HepG2 (cell line): Measurements from ENCODE around the gene GDE1. TPM values are rescaled to one million over a fixed set of nuclear protein-coding genes. Genes with fewer than 3 reads are reported as not detected.

Source experiments
- KMT2B ChIP-seq: IDR thresholded peaks from 2 replicates; pipeline ENCODE4 v1.6.1; 2016; ENCODE audit warnings: missing genetic modification reagents, missing compliant biosample characterization
- ONECUT2 ChIP-seq: sonication (generic); formaldehyde crosslinking; IDR thresholded peaks from 2 replicates; pipeline ENCODE4 v1.4.0; 2020; ENCODE audit warnings: missing genetic modification reagents
- PHB2 ChIP-seq: fragments of 450-650 bp; IDR thresholded peaks from 2 replicates; pipeline ENCODE4 v1.6.1; 2018; ENCODE audit not compliant: partially characterized antibody
- POGZ ChIP-seq: sonication (generic); formaldehyde crosslinking; IDR thresholded peaks from 2 replicates; pipeline ENCODE4 v1.4.0; 2020; ENCODE audit warnings: mild to moderate bottlenecking, missing genetic modification reagents
- RARA ChIP-seq: IDR thresholded peaks from 2 replicates; pipeline ENCODE4 v1.6.1; 2016; ENCODE audit warnings: missing genetic modification reagents, missing compliant biosample characterization
- ZFP36L2 ChIP-seq: sonication (generic); formaldehyde crosslinking; IDR thresholded peaks from 2 replicates; pipeline ENCODE4 v1.4.0; 2020; ENCODE audit warnings: missing genetic modification reagents
- ZNF33A ChIP-seq: sonication (generic); formaldehyde crosslinking; IDR thresholded peaks from 2 replicates; pipeline ENCODE4 v1.5.1; 2020; ENCODE audit warnings: missing genetic modification reagents, mild to moderate bottlenecking, moderate library complexity, borderline replicate concordance
- ZNF550 ChIP-seq: sonication (generic); formaldehyde crosslinking; IDR thresholded peaks from 2 replicates; pipeline ENCODE4 v1.4.0; 2020; ENCODE audit warnings: mild to moderate bottlenecking, missing genetic modification reagents, borderline replicate concordance
- ZNF672 ChIP-seq: sonication (generic); formaldehyde crosslinking; IDR thresholded peaks from 2 replicates; pipeline ENCODE4 v1.8.1; 2022; ENCODE audit warnings: missing genetic modification reagents
- polyA plus RNA-seq, 8 experiments: library from polyadenylated mRNA; depleted of rRNA in 3 of 8; stranded (reverse) in 7 of 8; unstranded in 1 of 8; fragments of >200 nt; fragmentation: Illumina TruSeq in 4 of 8; extraction: Trizol in 4 of 8; gene quantifications; 2 replicates each; pipeline versions ENCODE4 v1.2.1 to v1.2.3, GENCODE V29; 2011 to 2016; ENCODE audit warnings: low read depth in 4 of 8, missing spikeins in 1 of 8, mixed read lengths in 1 of 8; ENCODE audit not compliant: insufficient read depth in 1 of 8
- total RNA-seq, 5 experiments: library from RNA; depleted of rRNA; stranded (reverse); fragments of >200 nt; fragmentation: Illumina TruSeq; extraction: Trizol; gene quantifications; 2 replicates each; pipeline ENCODE4 v1.2.3, GENCODE V29; 2016; ENCODE audit warnings: low read depth in 1 of 5
- TF ChIP-seq, protein P1 (sequence below): sonication (generic); formaldehyde crosslinking; IDR thresholded peaks from 2 replicates; pipeline ENCODE4 v1.4.0; 2020; ENCODE audit warnings: missing genetic modification reagents
- TF ChIP-seq, protein P2 (sequence below): sonication (generic); formaldehyde crosslinking; IDR thresholded peaks from 2 replicates; pipeline ENCODE4 v1.8.1; 2023; ENCODE audit warnings: missing genetic modification reagents, mild to moderate bottlenecking, borderline replicate concordance
- TF ChIP-seq, protein P3 (sequence below): sonication (generic); formaldehyde crosslinking; conservative IDR thresholded peaks from 2 replicates; pipeline ENCODE4 v1.8.1; 2023; ENCODE audit warnings: missing genetic modification reagents
- TF ChIP-seq, protein P4 (sequence below): sonication (generic); formaldehyde crosslinking; IDR thresholded peaks from 2 replicates; pipeline ENCODE4 v1.5.0; 2020; ENCODE audit warnings: missing genetic modification reagents
- TF ChIP-seq, protein P5 (sequence below): sonication (generic); formaldehyde crosslinking; IDR thresholded peaks from 2 replicates; pipeline ENCODE4 v1.5.0; 2020; ENCODE audit warnings: mild to moderate bottlenecking, low read depth, missing genetic modification reagents, borderline replicate concordance
- TF ChIP-seq, protein P6 (sequence below): sonication (generic); formaldehyde crosslinking; IDR thresholded peaks from 2 replicates; pipeline ENCODE4 v1.5.0; 2020; ENCODE audit warnings: missing genetic modification reagents, mild to moderate bottlenecking, borderline replicate concordance
- TF ChIP-seq, protein P7 (sequence below): sonication (generic); formaldehyde crosslinking; IDR thresholded peaks from 2 replicates; pipeline ENCODE4 v1.5.0; 2020; ENCODE audit warnings: mild to moderate bottlenecking, missing genetic modification reagents
- TF ChIP-seq, protein P8 (sequence below): IDR thresholded peaks from 2 replicates; pipeline ENCODE4 v1.6.1; 2018; ENCODE audit warnings: missing genetic modification reagents, mild to moderate bottlenecking, missing compliant biosample characterization

The GDE1 gene
- total and polyA plus RNA-seq, 2 of the 13 experiments (the other 11 are each of a cell fraction or from before 2014, with no cell fraction given), result 35.9 to 59.0 TPM

DNA sequence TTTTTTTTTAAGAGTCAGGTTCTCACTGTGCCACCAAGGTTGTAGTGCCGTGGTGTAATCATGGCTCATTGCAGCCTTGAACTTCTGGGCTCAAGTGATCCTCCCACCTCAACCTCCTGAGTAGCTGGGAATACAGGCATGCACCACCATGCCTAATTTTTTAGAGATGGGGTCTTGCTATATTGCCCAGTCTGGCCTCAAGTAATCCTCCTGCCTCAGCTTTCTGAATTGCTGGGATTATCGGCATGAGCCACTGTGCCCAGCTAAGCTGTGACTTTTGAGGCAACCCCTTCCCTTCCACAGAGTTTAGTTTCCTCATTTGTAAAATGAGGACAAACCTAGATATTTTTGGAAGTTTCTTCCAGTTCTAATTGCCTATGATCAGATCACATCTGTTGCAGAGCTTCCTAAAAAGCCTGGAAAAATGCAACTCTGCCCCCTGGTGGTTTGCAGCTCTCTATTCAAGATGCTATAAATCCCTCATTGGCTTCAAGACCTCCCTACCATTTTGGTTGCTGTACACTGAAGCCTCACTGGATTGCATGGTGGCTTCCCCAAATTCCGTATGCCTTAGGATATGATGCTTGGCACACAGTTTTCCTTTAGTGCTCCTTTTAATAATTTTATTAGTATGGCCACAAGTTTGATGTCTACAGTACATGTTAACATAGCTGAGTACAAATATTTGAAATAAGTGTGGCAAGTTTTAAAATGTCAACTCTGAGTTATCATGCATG lies 19.3 kb downstream of the GDE1 start (continued):
- TF ChIP-seq, protein P1, sequence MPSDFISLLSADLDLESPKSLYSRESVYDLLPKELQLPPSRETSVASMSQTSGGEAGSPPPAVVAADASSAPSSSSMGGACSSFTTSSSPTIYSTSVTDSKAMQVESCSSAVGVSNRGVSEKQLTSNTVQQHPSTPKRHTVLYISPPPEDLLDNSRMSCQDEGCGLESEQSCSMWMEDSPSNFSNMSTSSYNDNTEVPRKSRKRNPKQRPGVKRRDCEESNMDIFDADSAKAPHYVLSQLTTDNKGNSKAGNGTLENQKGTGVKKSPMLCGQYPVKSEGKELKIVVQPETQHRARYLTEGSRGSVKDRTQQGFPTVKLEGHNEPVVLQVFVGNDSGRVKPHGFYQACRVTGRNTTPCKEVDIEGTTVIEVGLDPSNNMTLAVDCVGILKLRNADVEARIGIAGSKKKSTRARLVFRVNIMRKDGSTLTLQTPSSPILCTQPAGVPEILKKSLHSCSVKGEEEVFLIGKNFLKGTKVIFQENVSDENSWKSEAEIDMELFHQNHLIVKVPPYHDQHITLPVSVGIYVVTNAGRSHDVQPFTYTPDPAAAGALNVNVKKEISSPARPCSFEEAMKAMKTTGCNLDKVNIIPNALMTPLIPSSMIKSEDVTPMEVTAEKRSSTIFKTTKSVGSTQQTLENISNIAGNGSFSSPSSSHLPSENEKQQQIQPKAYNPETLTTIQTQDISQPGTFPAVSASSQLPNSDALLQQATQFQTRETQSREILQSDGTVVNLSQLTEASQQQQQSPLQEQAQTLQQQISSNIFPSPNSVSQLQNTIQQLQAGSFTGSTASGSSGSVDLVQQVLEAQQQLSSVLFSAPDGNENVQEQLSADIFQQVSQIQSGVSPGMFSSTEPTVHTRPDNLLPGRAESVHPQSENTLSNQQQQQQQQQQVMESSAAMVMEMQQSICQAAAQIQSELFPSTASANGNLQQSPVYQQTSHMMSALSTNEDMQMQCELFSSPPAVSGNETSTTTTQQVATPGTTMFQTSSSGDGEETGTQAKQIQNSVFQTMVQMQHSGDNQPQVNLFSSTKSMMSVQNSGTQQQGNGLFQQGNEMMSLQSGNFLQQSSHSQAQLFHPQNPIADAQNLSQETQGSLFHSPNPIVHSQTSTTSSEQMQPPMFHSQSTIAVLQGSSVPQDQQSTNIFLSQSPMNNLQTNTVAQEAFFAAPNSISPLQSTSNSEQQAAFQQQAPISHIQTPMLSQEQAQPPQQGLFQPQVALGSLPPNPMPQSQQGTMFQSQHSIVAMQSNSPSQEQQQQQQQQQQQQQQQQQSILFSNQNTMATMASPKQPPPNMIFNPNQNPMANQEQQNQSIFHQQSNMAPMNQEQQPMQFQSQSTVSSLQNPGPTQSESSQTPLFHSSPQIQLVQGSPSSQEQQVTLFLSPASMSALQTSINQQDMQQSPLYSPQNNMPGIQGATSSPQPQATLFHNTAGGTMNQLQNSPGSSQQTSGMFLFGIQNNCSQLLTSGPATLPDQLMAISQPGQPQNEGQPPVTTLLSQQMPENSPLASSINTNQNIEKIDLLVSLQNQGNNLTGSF (CRISPR knock-in tag), result no peak
- TF ChIP-seq KMT2B (CRISPR knock-in tag) (no peak), ONECUT2 (0 out of 2 replicates have a peak, but pooled peaks have one; percentile 3), ZFP36L2 (CRISPR knock-in tag) (no peak), PHB2 (no peak), ZNF672 (CRISPR knock-in tag) (0 out of 2 replicates have a peak, but pooled peaks have one; percentile 41), ZNF33A (CRISPR knock-in tag) (no peak), ZNF550 (no peak), POGZ (CRISPR knock-in tag) (peak; percentile 38; the same call in 1 of the 2 replicates), RARA (CRISPR knock-in tag) (no peak)
- TF ChIP-seq, protein P2, sequence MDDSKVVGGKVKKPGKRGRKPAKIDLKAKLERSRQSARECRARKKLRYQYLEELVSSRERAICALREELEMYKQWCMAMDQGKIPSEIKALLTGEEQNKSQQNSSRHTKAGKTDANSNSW (CRISPR knock-in tag), result no peak
- TF ChIP-seq, protein P3, sequence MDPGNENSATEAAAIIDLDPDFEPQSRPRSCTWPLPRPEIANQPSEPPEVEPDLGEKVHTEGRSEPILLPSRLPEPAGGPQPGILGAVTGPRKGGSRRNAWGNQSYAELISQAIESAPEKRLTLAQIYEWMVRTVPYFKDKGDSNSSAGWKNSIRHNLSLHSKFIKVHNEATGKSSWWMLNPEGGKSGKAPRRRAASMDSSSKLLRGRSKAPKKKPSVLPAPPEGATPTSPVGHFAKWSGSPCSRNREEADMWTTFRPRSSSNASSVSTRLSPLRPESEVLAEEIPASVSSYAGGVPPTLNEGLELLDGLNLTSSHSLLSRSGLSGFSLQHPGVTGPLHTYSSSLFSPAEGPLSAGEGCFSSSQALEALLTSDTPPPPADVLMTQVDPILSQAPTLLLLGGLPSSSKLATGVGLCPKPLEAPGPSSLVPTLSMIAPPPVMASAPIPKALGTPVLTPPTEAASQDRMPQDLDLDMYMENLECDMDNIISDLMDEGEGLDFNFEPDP (CRISPR knock-in tag), result no peak
- TF ChIP-seq, protein P4, sequence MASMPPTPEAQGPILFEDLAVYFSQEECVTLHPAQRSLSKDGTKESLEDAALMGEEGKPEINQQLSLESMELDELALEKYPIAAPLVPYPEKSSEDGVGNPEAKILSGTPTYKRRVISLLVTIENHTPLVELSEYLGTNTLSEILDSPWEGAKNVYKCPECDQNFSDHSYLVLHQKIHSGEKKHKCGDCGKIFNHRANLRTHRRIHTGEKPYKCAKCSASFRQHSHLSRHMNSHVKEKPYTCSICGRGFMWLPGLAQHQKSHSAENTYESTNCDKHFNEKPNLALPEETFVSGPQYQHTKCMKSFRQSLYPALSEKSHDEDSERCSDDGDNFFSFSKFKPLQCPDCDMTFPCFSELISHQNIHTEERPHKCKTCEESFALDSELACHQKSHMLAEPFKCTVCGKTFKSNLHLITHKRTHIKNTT (CRISPR knock-in tag), result no peak
- TF ChIP-seq, protein P5, sequence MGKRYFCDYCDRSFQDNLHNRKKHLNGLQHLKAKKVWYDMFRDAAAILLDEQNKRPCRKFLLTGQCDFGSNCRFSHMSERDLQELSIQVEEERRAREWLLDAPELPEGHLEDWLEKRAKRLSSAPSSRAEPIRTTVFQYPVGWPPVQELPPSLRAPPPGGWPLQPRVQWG (CRISPR knock-in tag), result no peak
- TF ChIP-seq, protein P6, sequence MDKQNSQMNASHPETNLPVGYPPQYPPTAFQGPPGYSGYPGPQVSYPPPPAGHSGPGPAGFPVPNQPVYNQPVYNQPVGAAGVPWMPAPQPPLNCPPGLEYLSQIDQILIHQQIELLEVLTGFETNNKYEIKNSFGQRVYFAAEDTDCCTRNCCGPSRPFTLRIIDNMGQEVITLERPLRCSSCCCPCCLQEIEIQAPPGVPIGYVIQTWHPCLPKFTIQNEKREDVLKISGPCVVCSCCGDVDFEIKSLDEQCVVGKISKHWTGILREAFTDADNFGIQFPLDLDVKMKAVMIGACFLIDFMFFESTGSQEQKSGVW (CRISPR knock-in tag), result no peak
- TF ChIP-seq, protein P7, sequence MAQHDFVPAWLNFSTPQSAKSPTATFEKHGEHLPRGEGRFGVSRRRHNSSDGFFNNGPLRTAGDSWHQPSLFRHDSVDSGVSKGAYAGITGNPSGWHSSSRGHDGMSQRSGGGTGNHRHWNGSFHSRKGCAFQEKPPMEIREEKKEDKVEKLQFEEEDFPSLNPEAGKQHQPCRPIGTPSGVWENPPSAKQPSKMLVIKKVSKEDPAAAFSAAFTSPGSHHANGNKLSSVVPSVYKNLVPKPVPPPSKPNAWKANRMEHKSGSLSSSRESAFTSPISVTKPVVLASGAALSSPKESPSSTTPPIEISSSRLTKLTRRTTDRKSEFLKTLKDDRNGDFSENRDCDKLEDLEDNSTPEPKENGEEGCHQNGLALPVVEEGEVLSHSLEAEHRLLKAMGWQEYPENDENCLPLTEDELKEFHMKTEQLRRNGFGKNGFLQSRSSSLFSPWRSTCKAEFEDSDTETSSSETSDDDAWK (CRISPR knock-in tag), result no peak
- TF ChIP-seq, protein P8, sequence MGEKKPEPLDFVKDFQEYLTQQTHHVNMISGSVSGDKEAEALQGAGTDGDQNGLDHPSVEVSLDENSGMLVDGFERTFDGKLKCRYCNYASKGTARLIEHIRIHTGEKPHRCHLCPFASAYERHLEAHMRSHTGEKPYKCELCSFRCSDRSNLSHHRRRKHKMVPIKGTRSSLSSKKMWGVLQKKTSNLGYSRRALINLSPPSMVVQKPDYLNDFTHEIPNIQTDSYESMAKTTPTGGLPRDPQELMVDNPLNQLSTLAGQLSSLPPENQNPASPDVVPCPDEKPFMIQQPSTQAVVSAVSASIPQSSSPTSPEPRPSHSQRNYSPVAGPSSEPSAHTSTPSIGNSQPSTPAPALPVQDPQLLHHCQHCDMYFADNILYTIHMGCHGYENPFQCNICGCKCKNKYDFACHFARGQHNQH (CRISPR knock-in tag), result no peak
